Middle frontal gyrus (tissue), 1 donor: ENCODE measurements around the gene GCFC2.
A peak's percentile ranks its signal among the peaks of the same experiment; 100 is the strongest.

ENCODE experiments used
- DNase-seq: peaks from one replicate; pipeline ENCODE4 v3.0.0-alpha.2; 2015; ENCODE audit warnings: low spot score; ENCODE audit errors: extremely low spot score

GCFC2 gene

DNA sequence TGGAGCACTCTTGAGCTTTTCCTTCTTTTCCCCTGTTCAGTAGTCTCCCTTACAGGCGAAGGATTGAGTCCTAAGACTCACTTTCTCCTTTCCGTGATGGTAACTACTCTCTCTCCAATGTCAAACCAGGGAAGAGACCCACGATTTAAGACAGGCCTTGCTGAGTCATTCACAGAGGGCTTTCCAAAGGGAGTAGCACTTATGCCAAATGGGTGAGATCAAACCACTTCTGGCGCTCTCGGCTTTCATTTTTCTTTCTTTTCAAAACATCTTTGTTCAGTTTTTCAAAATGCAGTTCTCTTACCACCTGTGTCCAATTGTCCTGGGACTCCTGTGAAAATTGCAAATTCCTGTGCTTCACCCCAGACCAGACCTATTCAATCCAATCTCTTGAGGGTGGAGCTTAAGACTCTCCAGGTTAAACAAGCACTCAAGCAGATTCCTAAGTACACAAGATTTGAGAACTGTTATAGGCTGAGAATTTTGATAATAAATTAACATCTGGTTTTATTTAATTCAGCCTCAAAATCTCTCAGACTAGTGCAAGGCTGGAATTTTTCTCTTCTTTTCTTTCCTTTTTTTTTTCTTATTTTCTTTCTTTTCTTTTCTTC is 78.5 kb downstream of the GCFC2 start:
- DNase-seq: no peak

DNA sequence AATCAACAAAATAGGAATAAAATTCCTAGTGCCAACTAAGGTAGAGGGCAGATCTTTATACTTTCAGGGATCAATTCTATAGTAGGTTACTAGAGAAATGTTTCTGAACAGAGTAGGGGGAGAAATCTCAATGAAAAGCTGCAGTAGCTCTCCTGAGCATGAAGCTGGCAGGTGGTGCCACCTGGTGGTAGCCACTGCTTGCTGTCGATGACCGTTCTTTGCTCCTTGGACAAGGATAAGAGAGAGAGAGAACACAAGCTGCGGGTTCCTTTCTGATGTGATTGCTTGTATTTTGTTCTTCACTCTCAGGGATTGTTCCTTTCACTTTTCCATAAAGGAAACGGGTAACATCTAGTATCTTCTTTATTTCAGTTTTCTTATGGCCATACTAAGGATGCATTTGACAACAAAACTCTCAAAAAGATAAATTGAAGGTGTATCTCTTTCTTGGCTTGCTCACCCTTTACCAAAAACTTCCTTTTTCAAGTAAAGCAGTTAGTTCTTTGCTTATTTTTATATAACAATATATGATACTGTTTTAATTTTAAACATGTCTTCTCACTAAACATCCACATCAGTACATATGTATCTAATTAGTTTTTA is 82.7 kb downstream of the GCFC2 start:
- peak; percentile 50 for DNase-seq

DNA sequence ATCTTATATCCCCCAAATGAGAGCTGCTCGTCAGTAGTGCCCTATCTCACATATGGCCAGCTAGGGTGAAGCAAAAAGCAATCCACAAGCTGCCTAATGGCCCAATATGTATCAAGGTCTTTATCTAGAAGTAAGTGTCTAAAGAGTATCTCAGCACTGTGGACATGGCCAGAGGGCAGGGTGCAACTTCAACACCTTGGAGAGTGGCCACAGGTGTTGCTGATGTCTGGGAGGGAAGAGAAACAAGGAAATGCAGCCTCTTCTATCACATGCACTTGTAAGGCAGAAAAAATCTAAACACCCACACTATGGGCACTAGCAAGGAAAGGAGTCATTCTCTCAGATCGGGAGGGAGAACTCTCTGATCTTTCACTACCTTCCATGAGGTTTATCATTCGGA is 87.8 kb downstream of the GCFC2 start:
- no peak for DNase-seq

DNA sequence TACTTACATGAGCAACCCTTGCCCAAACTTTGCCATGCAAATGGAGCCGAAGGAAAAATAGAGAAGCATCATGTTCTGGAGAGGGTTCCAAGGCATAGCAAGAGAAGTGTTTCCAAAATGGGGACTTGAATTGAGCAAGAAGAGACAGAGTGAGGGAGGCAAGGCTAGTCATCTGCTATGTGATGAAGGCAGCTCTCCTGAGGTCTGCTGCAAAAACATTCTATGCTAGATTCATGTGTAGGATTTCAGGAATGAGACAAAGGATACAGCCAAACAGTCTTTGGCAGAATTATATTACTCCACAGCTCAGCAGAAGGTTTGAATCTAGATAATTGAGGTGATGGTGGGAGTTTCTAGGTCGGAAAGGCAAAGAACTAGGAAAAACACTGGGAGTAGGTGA is 88.2 kb downstream of the GCFC2 start:
- no peak for DNase-seq

GRCh38 chr2:75621228-75621627 is 89.5 kb downstream of the GCFC2 start:
- DNase-seq: no peak

GRCh38 chr2:75619956-75620740 is 90.6 kb downstream of the GCFC2 start:
- DNase-seq: no peak

DNA sequence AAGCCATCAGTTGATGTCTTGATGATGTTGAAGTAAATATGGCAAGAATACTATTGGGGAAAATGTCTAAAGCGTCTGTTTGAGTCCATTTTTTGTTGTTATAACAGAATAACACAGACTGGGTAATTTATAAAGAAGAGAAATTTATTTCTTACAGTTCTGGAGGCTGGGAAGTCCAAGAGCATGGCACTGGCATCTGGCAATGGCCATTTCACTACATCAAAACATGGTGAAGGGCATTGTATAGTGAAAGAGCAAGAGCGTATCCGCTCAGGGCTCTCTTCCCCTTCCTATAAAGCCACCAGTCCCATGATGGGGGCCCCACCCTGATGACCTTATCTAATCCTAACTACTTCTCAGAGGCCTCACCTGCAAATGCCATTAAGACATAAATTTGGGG is 93.8 kb downstream of the GCFC2 start:
- DNase-seq: no peak

DNA sequence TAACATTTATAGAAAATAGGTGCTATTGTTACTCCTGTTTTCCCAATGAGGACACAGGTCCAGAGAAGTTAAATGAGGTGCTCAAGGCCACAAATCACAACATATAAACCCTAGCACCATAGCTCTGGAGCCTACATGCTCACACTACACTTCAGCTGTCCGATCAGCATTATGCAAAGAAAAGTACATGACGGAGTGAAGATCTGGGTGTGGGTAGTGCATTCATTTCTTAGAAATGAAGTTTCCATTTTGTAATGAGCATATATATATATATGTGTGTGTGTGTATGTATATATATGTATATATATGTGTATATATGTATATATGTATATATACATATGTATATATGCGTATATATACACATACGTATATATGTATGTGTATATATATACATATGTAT is 94.3 kb downstream of the GCFC2 start:
- DNase-seq: no peak

GRCh38 chr2:75614162-75614651 is 96.5 kb downstream of the GCFC2 start:
- no peak for DNase-seq

DNA sequence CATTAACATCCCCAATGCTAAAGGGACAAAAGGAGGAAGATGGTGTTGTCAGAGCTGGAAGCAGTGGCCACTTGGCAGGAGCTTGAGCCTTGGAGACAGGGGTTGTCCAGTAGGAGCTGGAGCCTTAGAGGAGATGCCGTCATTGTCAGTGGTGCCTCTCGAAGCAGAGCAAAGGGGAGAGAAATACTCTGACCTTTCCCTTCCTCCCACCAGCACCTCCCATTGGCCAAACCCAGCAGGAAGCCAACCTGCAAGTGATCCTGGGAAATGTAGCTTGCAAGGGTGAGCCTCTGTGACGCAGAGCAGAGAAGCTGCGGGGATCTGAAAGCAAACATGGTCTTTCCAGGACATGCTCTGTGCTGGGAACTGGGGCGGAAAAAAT is 97.9 kb downstream of the GCFC2 start:
- DNase-seq: no peak
